NB4 (cell line): Measurements from ENCODE around the gene CACNA2D3.

Source experiments
- POLR2A ChIP-seq: IDR thresholded peaks from 2 replicates; pipeline ENCODE4 v1.6.1; 2011; ENCODE audit warnings: mild to moderate bottlenecking; ENCODE audit not compliant: insufficient read length; ENCODE audit errors: extremely low read depth
- TF ChIP-seq, protein P1 (sequence below): IDR thresholded peaks from one replicate; pipeline ENCODE4 v1.5.1; 2012; ENCODE audit warnings: low read depth, low read length
- TF ChIP-seq, protein P2 (sequence below): IDR thresholded peaks from 2 replicates; pipeline ENCODE4 v1.6.1; 2011; ENCODE audit warnings: low read depth, low read length

DNA sequence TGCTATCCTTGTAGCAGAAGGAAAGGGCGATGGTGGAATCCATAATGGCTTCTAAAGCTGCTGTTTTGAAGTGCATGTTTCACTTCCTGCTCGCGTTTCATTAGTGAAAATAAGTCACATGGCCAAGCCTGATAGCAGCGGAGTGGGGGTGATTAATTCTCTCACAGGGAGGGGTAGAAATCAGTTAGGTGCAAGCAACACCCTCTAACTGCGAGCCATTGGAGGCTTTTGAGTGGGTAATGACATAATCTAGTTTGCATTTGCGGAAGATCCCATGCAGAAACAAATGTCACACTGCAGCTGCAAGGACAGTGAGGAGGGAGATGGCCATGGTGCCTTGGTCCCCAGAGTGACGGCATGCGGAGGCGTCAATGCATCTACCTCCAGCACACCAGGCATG lies 41.1 kb downstream of the CACNA2D3 start:
- TF ChIP-seq, protein P1, sequence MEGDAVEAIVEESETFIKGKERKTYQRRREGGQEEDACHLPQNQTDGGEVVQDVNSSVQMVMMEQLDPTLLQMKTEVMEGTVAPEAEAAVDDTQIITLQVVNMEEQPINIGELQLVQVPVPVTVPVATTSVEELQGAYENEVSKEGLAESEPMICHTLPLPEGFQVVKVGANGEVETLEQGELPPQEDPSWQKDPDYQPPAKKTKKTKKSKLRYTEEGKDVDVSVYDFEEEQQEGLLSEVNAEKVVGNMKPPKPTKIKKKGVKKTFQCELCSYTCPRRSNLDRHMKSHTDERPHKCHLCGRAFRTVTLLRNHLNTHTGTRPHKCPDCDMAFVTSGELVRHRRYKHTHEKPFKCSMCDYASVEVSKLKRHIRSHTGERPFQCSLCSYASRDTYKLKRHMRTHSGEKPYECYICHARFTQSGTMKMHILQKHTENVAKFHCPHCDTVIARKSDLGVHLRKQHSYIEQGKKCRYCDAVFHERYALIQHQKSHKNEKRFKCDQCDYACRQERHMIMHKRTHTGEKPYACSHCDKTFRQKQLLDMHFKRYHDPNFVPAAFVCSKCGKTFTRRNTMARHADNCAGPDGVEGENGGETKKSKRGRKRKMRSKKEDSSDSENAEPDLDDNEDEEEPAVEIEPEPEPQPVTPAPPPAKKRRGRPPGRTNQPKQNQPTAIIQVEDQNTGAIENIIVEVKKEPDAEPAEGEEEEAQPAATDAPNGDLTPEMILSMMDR, result no peak
- TF ChIP-seq POLR2A, result no peak
- TF ChIP-seq, protein P2, sequence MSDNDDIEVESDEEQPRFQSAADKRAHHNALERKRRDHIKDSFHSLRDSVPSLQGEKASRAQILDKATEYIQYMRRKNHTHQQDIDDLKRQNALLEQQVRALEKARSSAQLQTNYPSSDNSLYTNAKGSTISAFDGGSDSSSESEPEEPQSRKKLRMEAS, result no peak
